Thoracic aorta (tissue), 2 donors: ENCODE measurements around the gene STON2. TPM values are rescaled to one million over a fixed set of nuclear protein-coding genes. Genes with fewer than 3 reads are reported as not detected.
"Not testable (repeated sequence)": the region's sequence is repeated elsewhere in the genome, so short reads cannot be mapped to it uniquely, and the experiment has no call there.

Experiments
- ATAC-seq: fragments of 150-250 bp; one replicate; pipeline ENCODE4 v1.8.0; 2017; ENCODE audit warnings: low read depth; ENCODE audit not compliant: insufficient number of reproducible peaks, low FRiP score
- DNase-seq: peaks from one replicate; pipeline ENCODE4 v3.0.0-alpha.2; 2020; ENCODE audit warnings: low spot score
- H3K27ac ChIP-seq, 2 donors: fragments of 200-600 bp; sonication (generic); 1 replicate in 1 of 2; 2 replicates in 1 of 2; pipeline ENCODE4 v1.5.1; 2016; ENCODE audit warnings: mild to moderate bottlenecking in 2 of 2, moderate library complexity in 2 of 2
- H3K27me3 ChIP-seq: fragments of 200-600 bp; sonication (generic); replicated peaks from 2 replicates; pipeline ENCODE4 v1.6.0; 2016; ENCODE audit warnings: mild to moderate bottlenecking; ENCODE audit not compliant: insufficient read depth
- H3K36me3 ChIP-seq: fragments of 200-600 bp; sonication (generic); one replicate; pipeline ENCODE4 v1.5.1; 2016
- H3K4me1 ChIP-seq, 2 donors: fragments of 200-600 bp; sonication (generic); 1 replicate in 1 of 2; 2 replicates in 1 of 2; pipeline versions ENCODE4 v1.5.1 to v1.6.0; 2016; ENCODE audit warnings: low read depth in 2 of 2, mild to moderate bottlenecking in 1 of 2; ENCODE audit not compliant: control insufficient read depth in 1 of 2
- H3K4me3 ChIP-seq: fragments of 200-600 bp; sonication (generic); 2 replicates; pipeline ENCODE4 v1.5.1; 2016; ENCODE audit warnings: mild to moderate bottlenecking
- H3K9me3 ChIP-seq: fragments of 200-600 bp; sonication (generic); 2 replicates; pipeline ENCODE4 v1.5.1; 2016
- total RNA-seq, 2 donors: library from RNA; depleted of rRNA; stranded (reverse); fragments of >200 nt; gene quantifications; one replicate each; pipeline versions ENCODE4 v1.1.0 to v1.2.3, GENCODE V29; 2016
- TF ChIP-seq, protein P1 (sequence below): fragments of 200-600 bp; sonication (generic); IDR thresholded peaks from one replicate; pipeline ENCODE4 v1.5.1; 2019; ENCODE audit warnings: antibody characterized with exemption

The STON2 gene
- total RNA-seq, 2 donors from 2014 or later: 8.1 to 10.4 TPM

DNA sequence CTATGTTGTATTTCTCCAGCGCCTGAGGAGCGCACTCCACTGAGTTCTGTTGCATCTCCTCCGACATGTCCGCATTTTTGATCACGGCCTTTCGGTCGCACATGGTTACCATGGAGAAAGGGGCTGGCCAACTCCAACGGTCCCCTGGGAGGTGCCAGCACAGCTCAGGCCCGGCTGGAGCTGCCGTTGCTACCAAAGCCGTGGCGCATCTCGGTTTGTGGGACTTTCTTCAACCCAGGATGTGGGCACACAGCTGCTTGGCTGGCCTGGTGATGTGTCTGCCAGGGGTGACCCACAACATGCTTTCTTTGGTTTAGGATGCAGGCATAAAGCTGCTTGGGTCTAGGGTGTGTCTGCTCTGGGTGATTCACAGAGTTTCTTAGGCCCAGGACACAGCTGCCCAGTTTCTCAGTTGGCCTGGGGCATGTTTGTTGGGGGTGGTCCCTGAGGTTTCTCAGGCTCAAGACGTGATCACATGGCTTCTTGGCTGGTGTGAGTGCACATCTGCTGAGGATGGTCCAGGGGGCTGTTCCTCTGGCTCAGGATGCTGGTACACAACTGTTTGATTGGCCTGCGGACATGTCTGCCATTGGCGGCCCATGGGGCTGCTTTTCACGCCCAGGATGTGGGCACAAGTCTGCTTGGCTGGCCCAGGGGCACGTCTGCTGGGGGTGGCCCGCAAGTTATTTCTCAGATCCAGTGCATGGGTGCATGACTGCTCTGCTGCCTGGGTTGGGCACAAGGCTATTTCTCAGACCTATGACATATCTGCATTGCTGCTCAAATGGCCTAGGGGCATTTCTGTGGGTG is 153.5 kb downstream of the STON2 start:
- ATAC-seq: no peak
- DNase-seq: no peak
- H3K36me3 ChIP-seq: no peaks in the 10 kb centered on the region
- H3K4me3 ChIP-seq: no peak overlapping the region
- H3K27ac ChIP-seq: no peak overlapping the region
- H3K4me1 ChIP-seq: no peaks in the 10 kb centered on the region
- H3K27me3 ChIP-seq: no peaks in the 10 kb centered on the region
- TF ChIP-seq, protein P1, sequence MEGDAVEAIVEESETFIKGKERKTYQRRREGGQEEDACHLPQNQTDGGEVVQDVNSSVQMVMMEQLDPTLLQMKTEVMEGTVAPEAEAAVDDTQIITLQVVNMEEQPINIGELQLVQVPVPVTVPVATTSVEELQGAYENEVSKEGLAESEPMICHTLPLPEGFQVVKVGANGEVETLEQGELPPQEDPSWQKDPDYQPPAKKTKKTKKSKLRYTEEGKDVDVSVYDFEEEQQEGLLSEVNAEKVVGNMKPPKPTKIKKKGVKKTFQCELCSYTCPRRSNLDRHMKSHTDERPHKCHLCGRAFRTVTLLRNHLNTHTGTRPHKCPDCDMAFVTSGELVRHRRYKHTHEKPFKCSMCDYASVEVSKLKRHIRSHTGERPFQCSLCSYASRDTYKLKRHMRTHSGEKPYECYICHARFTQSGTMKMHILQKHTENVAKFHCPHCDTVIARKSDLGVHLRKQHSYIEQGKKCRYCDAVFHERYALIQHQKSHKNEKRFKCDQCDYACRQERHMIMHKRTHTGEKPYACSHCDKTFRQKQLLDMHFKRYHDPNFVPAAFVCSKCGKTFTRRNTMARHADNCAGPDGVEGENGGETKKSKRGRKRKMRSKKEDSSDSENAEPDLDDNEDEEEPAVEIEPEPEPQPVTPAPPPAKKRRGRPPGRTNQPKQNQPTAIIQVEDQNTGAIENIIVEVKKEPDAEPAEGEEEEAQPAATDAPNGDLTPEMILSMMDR: no peak
- no peaks in the 10 kb centered on the region for H3K9me3 ChIP-seq

DNA sequence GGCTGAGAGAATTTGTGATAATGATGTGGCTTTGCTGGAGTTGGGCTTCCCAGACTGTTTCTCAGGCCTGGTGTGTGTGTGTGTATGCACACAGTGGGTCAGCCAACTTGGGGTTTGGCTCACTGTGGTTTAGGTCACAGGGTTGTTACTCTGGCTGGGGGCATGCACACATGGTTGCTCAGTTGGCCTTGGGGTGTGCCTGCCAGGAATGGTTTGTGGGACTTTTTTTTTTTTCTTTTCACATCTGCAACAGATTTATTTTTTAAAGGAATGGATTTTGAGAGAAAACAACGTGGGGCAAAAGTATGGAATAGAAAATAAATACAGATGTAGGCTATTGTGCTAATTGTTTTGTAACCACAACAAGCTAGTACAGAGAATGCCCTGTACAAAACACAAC is 154.4 kb downstream of the STON2 start:
- ATAC-seq (no peak), DNase-seq (no peak)
- Histone ChIP-seq H3K27ac (no peak overlapping the region), H3K9me3 (no peaks in the 10 kb centered on the region), H3K36me3 (no peaks in the 10 kb centered on the region), H3K4me3 (no peak overlapping the region), H3K4me1 (no peaks in the 10 kb centered on the region), H3K27me3 (no peaks in the 10 kb centered on the region)
- TF ChIP-seq, protein P1: no peak

DNA sequence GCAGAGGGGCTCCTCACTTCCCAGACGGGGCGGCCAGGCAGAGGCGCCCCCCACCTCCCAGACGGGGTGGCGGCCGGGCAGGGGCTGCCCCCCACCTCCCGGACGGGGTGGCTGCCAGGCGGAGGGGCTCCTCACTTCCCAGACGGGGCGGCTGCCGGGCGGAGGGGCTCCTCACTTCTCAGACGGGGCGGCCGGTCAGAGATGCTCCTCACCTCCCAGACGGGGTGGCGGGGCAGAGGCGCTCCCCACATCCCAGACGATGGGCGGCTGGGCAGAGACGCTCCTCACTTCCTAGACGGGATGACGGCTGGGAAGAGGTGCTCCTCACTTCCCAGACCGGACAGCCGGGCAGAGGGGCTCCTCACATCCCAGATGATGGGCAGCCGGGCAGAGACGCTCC is 155.7 kb downstream of the STON2 start:
- not testable (repeated sequence) for H3K4me1 ChIP-seq, ATAC-seq, H3K36me3 ChIP-seq, H3K9me3 ChIP-seq, H3K4me3 ChIP-seq, H3K27me3 ChIP-seq, DNase-seq, H3K27ac ChIP-seq

DNA sequence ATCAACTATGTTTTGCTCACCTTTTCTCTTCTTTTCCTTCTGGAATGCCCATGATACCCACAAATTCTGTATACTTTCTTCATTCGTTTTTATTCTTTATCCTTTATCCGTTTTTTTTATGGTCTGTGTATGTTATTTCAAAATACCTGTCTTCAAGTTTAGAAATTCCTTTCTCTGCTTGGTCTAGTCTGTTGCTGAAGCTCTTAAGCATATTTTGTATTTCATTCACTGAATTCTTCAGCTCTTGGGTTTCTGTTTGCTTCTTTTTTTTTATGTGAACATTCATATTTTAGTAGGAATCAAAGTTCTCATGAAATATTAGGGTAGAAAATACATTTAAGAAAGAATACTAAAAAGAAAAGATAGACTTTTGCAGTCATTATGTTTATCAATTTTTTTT is 156.6 kb downstream of the STON2 start:
- Histone ChIP-seq H3K27me3 (no peaks in the 10 kb centered on the region), H3K27ac (no peak overlapping the region), H3K9me3 (no peaks in the 10 kb centered on the region), H3K4me3 (no peak overlapping the region), H3K36me3 (no peaks in the 10 kb centered on the region), H3K4me1 (no peaks in the 10 kb centered on the region)
- TF ChIP-seq, protein P1: no peak
- ATAC-seq (no peak), DNase-seq (no peak)

DNA sequence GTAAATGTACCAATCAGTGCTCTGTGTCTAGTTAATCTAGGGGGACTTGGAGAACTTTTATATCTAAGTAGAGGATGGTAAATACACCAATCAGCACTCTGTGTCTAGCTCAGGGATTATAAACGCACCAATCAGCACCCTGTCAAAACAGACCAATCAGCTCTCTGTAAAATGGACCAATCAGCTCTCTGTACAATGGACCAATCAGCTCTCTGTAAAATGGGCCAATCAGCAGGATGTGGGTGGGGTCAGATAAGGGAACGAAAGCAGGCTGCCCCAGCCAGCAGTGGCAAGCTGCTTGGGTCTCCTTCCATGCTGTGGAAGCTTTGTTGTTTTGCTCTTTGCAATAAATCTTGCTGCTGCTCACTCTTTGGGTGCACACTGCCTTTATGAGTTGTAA is 163.3 kb downstream of the STON2 start:
- not testable (repeated sequence) for ATAC-seq, DNase-seq, H3K9me3 ChIP-seq, H3K36me3 ChIP-seq, H3K27me3 ChIP-seq, H3K4me3 ChIP-seq, H3K4me1 ChIP-seq, H3K27ac ChIP-seq

DNA sequence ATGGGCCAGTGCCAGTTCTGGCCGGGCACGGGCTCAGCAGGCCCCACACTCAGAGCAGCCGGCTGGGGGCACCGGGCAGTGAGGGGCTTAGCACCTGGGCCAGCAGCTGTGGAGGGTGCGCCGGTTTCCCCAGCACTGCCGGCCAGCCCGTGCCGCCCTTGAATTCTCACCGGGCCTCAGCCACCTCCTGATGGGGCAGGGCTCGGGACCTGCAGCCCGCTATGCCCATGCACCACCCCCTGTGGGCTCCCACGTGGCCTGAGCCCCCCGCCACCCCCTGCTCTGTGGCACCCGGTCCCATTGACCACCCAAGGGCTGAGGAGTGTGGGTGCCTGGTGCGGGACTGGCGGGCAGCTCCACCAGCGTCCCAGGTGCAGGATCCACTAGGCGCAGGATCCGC is 164.0 kb downstream of the STON2 start:
- no peak overlapping the region for H3K27ac ChIP-seq
- H3K4me1 ChIP-seq: no peaks in the 10 kb centered on the region
- H3K4me3 ChIP-seq: no peak overlapping the region
- H3K36me3 ChIP-seq: no peaks in the 10 kb centered on the region
- DNase-seq (no peak), ATAC-seq (no peak)
- H3K9me3 ChIP-seq: no peaks in the 10 kb centered on the region
- TF ChIP-seq, protein P1: no peak
- no peaks in the 10 kb centered on the region for H3K27me3 ChIP-seq
